Skin epidermis (tissue), 12 donors: ENCODE results near the gene TMEM108.

ENCODE experiments used
- H3K27ac ChIP-seq, 21 experiments: fragments of 200-600 bp; sonication (generic) in 11 of 21; one replicate each; pipeline ENCODE4 v1.5.0; 2020; ENCODE audit warnings: mild to moderate bottlenecking in 3 of 21, inconsistent platforms in 2 of 21, moderate library complexity in 2 of 21
- H3K4me3 ChIP-seq, 7 experiments: fragments of 200-600 bp; sonication (generic) in 2 of 7; one replicate each; pipeline ENCODE4 v1.5.0; 2020; ENCODE audit warnings: inconsistent platforms in 2 of 7, mild to moderate bottlenecking in 2 of 7, moderate library complexity in 1 of 7

Gene TMEM108

GRCh38 chr3:133262333-133262732 is 224.1 kb downstream of the TMEM108 start:
- no peak overlapping the region for H3K27ac ChIP-seq
- no peak overlapping the region for H3K4me3 ChIP-seq

GRCh38 chr3:133264920-133265319 is 226.7 kb downstream of the TMEM108 start:
- no peak overlapping the region for H3K27ac ChIP-seq
- H3K4me3 ChIP-seq, result no peak overlapping the region

GRCh38 chr3:133268726-133269134 is 230.5 kb downstream of the TMEM108 start:
- no peak overlapping the region for H3K4me3 ChIP-seq
- no peak overlapping the region for H3K27ac ChIP-seq

GRCh38 chr3:133269393-133269792 is 231.2 kb downstream of the TMEM108 start:
- Histone ChIP-seq H3K4me3 (no peak overlapping the region), H3K27ac (no peak overlapping the region)

GRCh38 chr3:133270631-133271030 is 232.4 kb downstream of the TMEM108 start:
- no peak overlapping the region for H3K4me3 ChIP-seq
- no peak overlapping the region for H3K27ac ChIP-seq

GRCh38 chr3:133271042-133271441 is 232.9 kb downstream of the TMEM108 start:
- H3K4me3 ChIP-seq, result no peak overlapping the region
- H3K27ac ChIP-seq, result no peak overlapping the region

- Histone ChIP-seq H3K27ac (no peak overlapping the region), H3K4me3 (no peak overlapping the region)
These were observed 233.3 kb downstream of the TMEM108 start for GRCh38 chr3:133271539-133271938.

- no peak overlapping the region for H3K4me3 ChIP-seq
- no peak overlapping the region for H3K27ac ChIP-seq
These were observed 235.2 kb downstream of the TMEM108 start for GRCh38 chr3:133273346-133273745.

GRCh38 chr3:133274477-133274876 is 236.3 kb downstream of the TMEM108 start:
- Histone ChIP-seq H3K27ac (no peak overlapping the region), H3K4me3 (no peak overlapping the region)

GRCh38 chr3:133276594-133276993 is 238.4 kb downstream of the TMEM108 start:
- Histone ChIP-seq H3K27ac (no peak overlapping the region), H3K4me3 (no peak overlapping the region)

GRCh38 chr3:133277813-133278212 is 239.6 kb downstream of the TMEM108 start:
- Histone ChIP-seq H3K4me3 (no peak overlapping the region), H3K27ac (no peak overlapping the region)

- no peak overlapping the region for H3K27ac ChIP-seq
These were observed 240.3 kb downstream of the TMEM108 start for GRCh38 chr3:133278260-133279043.

GRCh38 chr3:133280586-133280985 is 242.4 kb downstream of the TMEM108 start:
- no peak overlapping the region for H3K4me3 ChIP-seq
- H3K27ac ChIP-seq, result no peak overlapping the region

More at GRCh38 chr3:133278260-133279043, 240.3 kb downstream of the TMEM108 start:
- no peak overlapping the region for H3K4me3 ChIP-seq

- Histone ChIP-seq H3K27ac (no peak overlapping the region), H3K4me3 (no peak overlapping the region)
These were observed 244.0 kb downstream of the TMEM108 start for GRCh38 chr3:133282236-133282635.

- Histone ChIP-seq H3K27ac (no peak overlapping the region), H3K4me3 (no peak overlapping the region)
These were observed 246.0 kb downstream of the TMEM108 start for GRCh38 chr3:133283958-133284807.

- H3K4me3 ChIP-seq, result no peak overlapping the region
- H3K27ac ChIP-seq, result no peak overlapping the region
These were observed 251.1 kb downstream of the TMEM108 start for GRCh38 chr3:133289322-133289721.

- H3K27ac ChIP-seq, result peak overlapping the region in 1 of 21 experiments; percentile 2
These were observed 254.1 kb downstream of the TMEM108 start for GRCh38 chr3:133292296-133292695.

GRCh38 chr3:133293397-133294110 is 255.4 kb downstream of the TMEM108 start:
- no peak overlapping the region for H3K4me3 ChIP-seq
- H3K27ac ChIP-seq, result no peak overlapping the region

More at GRCh38 chr3:133292296-133292695, 254.1 kb downstream of the TMEM108 start:
- H3K4me3 ChIP-seq, result no peak overlapping the region

- H3K27ac ChIP-seq, result no peak overlapping the region
- no peak overlapping the region for H3K4me3 ChIP-seq
These were observed 256.1 kb downstream of the TMEM108 start for GRCh38 chr3:133294253-133294652.

- H3K4me3 ChIP-seq, result no peak overlapping the region
- no peak overlapping the region for H3K27ac ChIP-seq
These were observed 257.2 kb downstream of the TMEM108 start for GRCh38 chr3:133295199-133295901.
